H1 (cell line): ENCODE results near the gene TSPAN15.

Experiments used
- CEBPB ChIP-seq: IDR thresholded peaks from 2 replicates; pipeline ENCODE4 v1.6.1; 2012; ENCODE audit warnings: low read depth, low read length
- CHD2 ChIP-seq: IDR thresholded peaks from 2 replicates; pipeline ENCODE4 v1.6.1; 2012; ENCODE audit warnings: low read length, improper control_type of control experiment
- EZH2 ChIP-seq: fragments of 200-600 bp; sonication (generic); IDR thresholded peaks from 2 replicates; pipeline ENCODE4 v1.7.1; 2012; ENCODE audit warnings: low read depth, mild to moderate bottlenecking, moderate library complexity, low read length, inconsistent platforms; ENCODE audit not compliant: severe bottlenecking
- POLR2A ChIP-seq, 2 experiments: IDR thresholded peaks; 1 replicate in 1 of 2; 2 replicates in 1 of 2; pipeline ENCODE4 v1.6.1; 2011; ENCODE audit warnings: low read depth in 2 of 2, low read length in 2 of 2, mild to moderate bottlenecking in 2 of 2; ENCODE audit errors: control extremely low read depth in 1 of 2
- POLR2AphosphoS5 ChIP-seq: IDR thresholded peaks from 2 replicates; pipeline ENCODE4 v1.6.1; 2011; ENCODE audit warnings: low read depth, low read length
- RAD21 ChIP-seq, 2 experiments: IDR thresholded peaks in 1 of 2; conservative IDR thresholded peaks in 1 of 2; 2 replicates each; pipeline ENCODE4 v1.6.1; 2011; ENCODE audit warnings: low read depth in 2 of 2, low read length in 2 of 2, improper control_type of control experiment in 1 of 2, inconsistent platforms in 1 of 2, mild to moderate bottlenecking in 1 of 2, moderate library complexity in 1 of 2
- TCF12 ChIP-seq: IDR thresholded peaks from 2 replicates; pipeline ENCODE4 v1.6.1; 2011; ENCODE audit warnings: low read depth, mild to moderate bottlenecking, low read length
- TF ChIP-seq, protein P1 (sequence below), 3 experiments: IDR thresholded peaks; 1 replicate in 2 of 3; 2 replicates in 1 of 3; pipeline versions ENCODE4 v1.5.1 to v1.6.1; 2011; ENCODE audit warnings: low read length in 3 of 3, mild to moderate bottlenecking in 3 of 3, inconsistent platforms in 2 of 3, low read depth in 1 of 3, moderate library complexity in 1 of 3; ENCODE audit not compliant: insufficient read depth in 1 of 3; ENCODE audit errors: control extremely low read depth in 1 of 3

DNA sequence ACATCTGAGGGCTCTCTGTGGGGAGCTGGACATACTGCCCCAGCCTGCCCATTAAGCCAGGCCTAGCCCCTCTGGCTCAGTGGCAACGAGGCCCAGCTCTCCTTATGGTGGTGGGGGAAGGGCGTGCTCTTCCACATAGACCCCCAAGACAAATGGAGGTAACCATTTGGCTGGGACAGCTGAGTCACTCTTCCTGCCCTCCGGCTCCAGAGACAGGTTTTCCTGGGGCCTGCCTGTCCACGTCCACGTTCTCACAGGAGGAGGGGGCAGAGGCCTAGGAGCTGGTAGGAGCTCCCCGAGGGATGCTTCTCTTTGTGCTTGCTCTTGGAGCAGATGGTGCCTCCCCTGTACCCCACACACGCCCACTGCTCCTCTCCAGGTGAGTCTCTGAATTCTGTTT, 33.5 kb downstream of the TSPAN15 start:
- TF ChIP-seq, protein P1, sequence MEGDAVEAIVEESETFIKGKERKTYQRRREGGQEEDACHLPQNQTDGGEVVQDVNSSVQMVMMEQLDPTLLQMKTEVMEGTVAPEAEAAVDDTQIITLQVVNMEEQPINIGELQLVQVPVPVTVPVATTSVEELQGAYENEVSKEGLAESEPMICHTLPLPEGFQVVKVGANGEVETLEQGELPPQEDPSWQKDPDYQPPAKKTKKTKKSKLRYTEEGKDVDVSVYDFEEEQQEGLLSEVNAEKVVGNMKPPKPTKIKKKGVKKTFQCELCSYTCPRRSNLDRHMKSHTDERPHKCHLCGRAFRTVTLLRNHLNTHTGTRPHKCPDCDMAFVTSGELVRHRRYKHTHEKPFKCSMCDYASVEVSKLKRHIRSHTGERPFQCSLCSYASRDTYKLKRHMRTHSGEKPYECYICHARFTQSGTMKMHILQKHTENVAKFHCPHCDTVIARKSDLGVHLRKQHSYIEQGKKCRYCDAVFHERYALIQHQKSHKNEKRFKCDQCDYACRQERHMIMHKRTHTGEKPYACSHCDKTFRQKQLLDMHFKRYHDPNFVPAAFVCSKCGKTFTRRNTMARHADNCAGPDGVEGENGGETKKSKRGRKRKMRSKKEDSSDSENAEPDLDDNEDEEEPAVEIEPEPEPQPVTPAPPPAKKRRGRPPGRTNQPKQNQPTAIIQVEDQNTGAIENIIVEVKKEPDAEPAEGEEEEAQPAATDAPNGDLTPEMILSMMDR (IDR thresholded peaks at IDR 0.05; ENCODE audit: control extremely low read depth in 1 of 3, insufficient read depth in 1 of 3, low read depth in 1 of 3, low read length in 3 of 3), result no peak
- no peak for TF ChIP-seq TCF12
- no peak for TF ChIP-seq POLR2AphosphoS5
- no peak for TF ChIP-seq CEBPB
- TF ChIP-seq EZH2, result no peak
- TF ChIP-seq CHD2, result no peak
- no peak for TF ChIP-seq POLR2A (IDR thresholded peaks at IDR 0.05; ENCODE audit: control extremely low read depth in 1 of 2, low read depth in 2 of 2, low read length in 2 of 2)
- no peak for TF ChIP-seq RAD21 (IDR thresholded peaks at IDR 0.05 in 1 of 2, conservative IDR thresholded peaks at IDR 0.05 in 1 of 2; ENCODE audit: low read depth in 2 of 2, low read length in 2 of 2)
